IPS-15b (cell line): ENCODE data around the gene ART1.
"Not testable (repeated sequence)": the region's sequence is repeated elsewhere in the genome, so short reads cannot be mapped to it uniquely, and the experiment has no call there.

ENCODE experiments used
- H3K27me3 ChIP-seq: one replicate; pipeline ENCODE4 v1.6.1; 2013; ENCODE audit warnings: low read length; ENCODE audit not compliant: control insufficient read depth, insufficient read depth
- H3K36me3 ChIP-seq: one replicate; pipeline ENCODE4 v1.6.1; 2013; ENCODE audit warnings: low read length; ENCODE audit not compliant: control insufficient read depth, insufficient read depth
- H3K4me1 ChIP-seq: one replicate; pipeline ENCODE4 v1.6.1; 2013; ENCODE audit warnings: mild to moderate bottlenecking, low read length; ENCODE audit not compliant: control insufficient read depth, insufficient read depth
- H3K4me3 ChIP-seq: one replicate; pipeline ENCODE4 v1.5.1; 2013; ENCODE audit warnings: low read depth, low read length
- H3K9ac ChIP-seq: one replicate; pipeline ENCODE4 v1.6.1; 2013; ENCODE audit warnings: low read depth, mild to moderate bottlenecking, low read length
- H3K9me3 ChIP-seq: one replicate; pipeline ENCODE4 v1.6.1; 2013; ENCODE audit warnings: mild to moderate bottlenecking, low read length; ENCODE audit not compliant: control insufficient read depth, insufficient read depth

Gene ART1

GRCh38 chr11:3657331-3657730 is 12.4 kb downstream of the ART1 start:
- H3K9me3 ChIP-seq, result not testable (repeated sequence)

GRCh38 chr11:3658252-3658651 is 13.3 kb downstream of the ART1 start:
- H3K9ac ChIP-seq, result no peak overlapping the region
- H3K9me3 ChIP-seq, result no peaks in the 10 kb centered on the region
- no peak overlapping the region for H3K4me3 ChIP-seq
- no peaks in the 10 kb centered on the region for H3K4me1 ChIP-seq
- H3K27me3 ChIP-seq, result peaks cover 5% of the 10 kb centered on the region
- H3K36me3 ChIP-seq, result no peaks in the 10 kb centered on the region

More at GRCh38 chr11:3657331-3657730, 12.4 kb downstream of the ART1 start:
- not testable (repeated sequence) for H3K36me3 ChIP-seq, H3K9ac ChIP-seq, H3K27me3 ChIP-seq, H3K4me3 ChIP-seq, H3K4me1 ChIP-seq

GRCh38 chr11:3659595-3660515 is 14.9 kb downstream of the ART1 start:
- no peak overlapping the region for H3K9ac ChIP-seq
- peaks cover under 1% of the 10 kb centered on the region for H3K27me3 ChIP-seq
- no peaks in the 10 kb centered on the region for H3K4me1 ChIP-seq
- H3K36me3 ChIP-seq, result peaks cover 2% of the 10 kb centered on the region
- no peak overlapping the region for H3K4me3 ChIP-seq
- no peaks in the 10 kb centered on the region for H3K9me3 ChIP-seq

GRCh38 chr11:3660960-3661359 is 16.0 kb downstream of the ART1 start:
- Histone ChIP-seq H3K9me3 (no peaks in the 10 kb centered on the region), H3K4me1 (no peaks in the 10 kb centered on the region), H3K9ac (no peak overlapping the region), H3K36me3 (peaks cover 2% of the 10 kb centered on the region), H3K4me3 (no peak overlapping the region), H3K27me3 (no peaks in the 10 kb centered on the region)

GRCh38 chr11:3662856-3663255 is 17.9 kb downstream of the ART1 start:
- Histone ChIP-seq H3K4me1 (no peaks in the 10 kb centered on the region), H3K36me3 (peaks cover 2% of the 10 kb centered on the region), H3K27me3 (no peaks in the 10 kb centered on the region), H3K4me3 (no peak overlapping the region), H3K9me3 (no peaks in the 10 kb centered on the region), H3K9ac (no peak overlapping the region)

GRCh38 chr11:3664032-3664630 is 19.2 kb downstream of the ART1 start:
- Histone ChIP-seq H3K9ac (no peak overlapping the region), H3K36me3 (peaks cover 8% of the 10 kb centered on the region), H3K4me3 (no peak overlapping the region), H3K27me3 (no peaks in the 10 kb centered on the region), H3K9me3 (no peaks in the 10 kb centered on the region), H3K4me1 (no peaks in the 10 kb centered on the region)

GRCh38 chr11:3665336-3666022 is 20.6 kb downstream of the ART1 start:
- Histone ChIP-seq H3K9me3 (no peaks in the 10 kb centered on the region), H3K4me1 (no peaks in the 10 kb centered on the region), H3K27me3 (no peaks in the 10 kb centered on the region), H3K36me3 (peaks cover 11% of the 10 kb centered on the region), H3K4me3 (no peak overlapping the region), H3K9ac (no peak overlapping the region)

GRCh38 chr11:3666023-3666530 is 21.1 kb downstream of the ART1 start:
- Histone ChIP-seq H3K27me3 (no peaks in the 10 kb centered on the region), H3K4me3 (no peak overlapping the region), H3K4me1 (no peaks in the 10 kb centered on the region), H3K36me3 (peaks cover 11% of the 10 kb centered on the region), H3K9me3 (no peaks in the 10 kb centered on the region), H3K9ac (no peak overlapping the region)

- Histone ChIP-seq H3K36me3 (peaks cover 11% of the 10 kb centered on the region), H3K27me3 (no peaks in the 10 kb centered on the region), H3K4me1 (no peaks in the 10 kb centered on the region), H3K9me3 (no peaks in the 10 kb centered on the region), H3K4me3 (no peak overlapping the region), H3K9ac (no peak overlapping the region)
These were observed 22.5 kb downstream of the ART1 start for GRCh38 chr11:3667149-3668035.

GRCh38 chr11:3669128-3669527 is 24.2 kb downstream of the ART1 start:
- no peaks in the 10 kb centered on the region for H3K9me3 ChIP-seq
- no peaks in the 10 kb centered on the region for H3K27me3 ChIP-seq
- H3K36me3 ChIP-seq, result peaks cover 9% of the 10 kb centered on the region

GRCh38 chr11:3669742-3670183 is 24.8 kb downstream of the ART1 start:
- no peaks in the 10 kb centered on the region for H3K27me3 ChIP-seq
- H3K36me3 ChIP-seq, result peaks cover 11% of the 10 kb centered on the region
- H3K4me3 ChIP-seq, result no peak overlapping the region
- no peaks in the 10 kb centered on the region for H3K4me1 ChIP-seq
- no peak overlapping the region for H3K9ac ChIP-seq
- no peaks in the 10 kb centered on the region for H3K9me3 ChIP-seq

More at GRCh38 chr11:3669128-3669527, 24.2 kb downstream of the ART1 start:
- Histone ChIP-seq H3K9ac (no peak overlapping the region), H3K4me1 (no peaks in the 10 kb centered on the region), H3K4me3 (no peak overlapping the region)
